Lower leg skin (tissue), 3 donors: ENCODE results near the gene SLC44A3.

ENCODE experiments used
- POLR2A ChIP-seq, 2 donors: fragments of 450-650 bp; IDR thresholded peaks; one replicate each; pipeline ENCODE4 v1.6.1; 2016 to 2017; ENCODE audit warnings: antibody characterized with exemption in 2 of 2, mild to moderate bottlenecking in 1 of 2, moderate library complexity in 1 of 2
- TF ChIP-seq, protein P1 (sequence below), 3 donors: fragments of 450-650 bp; IDR thresholded peaks; one replicate each; pipeline ENCODE4 v1.5.1; 2016; ENCODE audit warnings: antibody characterized with exemption in 3 of 3, mild to moderate bottlenecking in 3 of 3, moderate library complexity in 2 of 3

DNA sequence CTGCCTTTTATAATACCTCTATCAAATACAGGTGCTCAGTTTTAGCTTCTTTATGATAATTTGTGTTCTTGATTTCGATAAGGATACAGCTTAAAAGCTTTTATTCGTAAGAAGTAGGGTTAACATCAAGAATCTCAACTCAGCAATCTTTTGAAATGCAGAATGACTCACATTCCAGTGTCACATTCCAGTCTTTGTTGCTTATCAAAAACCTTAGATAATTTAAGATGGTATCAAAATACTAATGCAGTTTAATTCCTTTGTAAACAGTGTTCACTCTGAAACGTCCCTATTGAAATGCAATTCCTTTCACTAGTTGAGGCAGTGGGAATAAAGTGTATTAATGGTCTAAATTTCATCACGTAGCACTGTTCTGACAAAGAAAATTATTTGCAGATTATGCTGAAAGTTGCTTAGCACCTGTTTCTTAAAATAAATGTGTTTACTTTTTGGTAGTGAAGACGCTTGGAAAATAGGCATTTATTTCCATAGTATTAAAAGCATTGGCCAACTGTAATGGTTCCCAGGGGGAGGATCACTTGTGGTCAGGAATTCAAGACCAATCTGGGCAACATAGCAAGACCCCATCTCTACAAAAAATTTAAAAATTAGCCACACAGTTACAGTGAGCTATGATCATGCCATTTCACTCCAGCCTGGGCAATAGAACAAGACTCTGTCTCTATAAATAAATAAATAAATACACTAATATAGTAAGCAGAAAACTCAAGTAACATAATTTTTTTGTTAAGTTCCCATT lies 116.9 kb downstream of the SLC44A3 start:
- TF ChIP-seq, protein P1, sequence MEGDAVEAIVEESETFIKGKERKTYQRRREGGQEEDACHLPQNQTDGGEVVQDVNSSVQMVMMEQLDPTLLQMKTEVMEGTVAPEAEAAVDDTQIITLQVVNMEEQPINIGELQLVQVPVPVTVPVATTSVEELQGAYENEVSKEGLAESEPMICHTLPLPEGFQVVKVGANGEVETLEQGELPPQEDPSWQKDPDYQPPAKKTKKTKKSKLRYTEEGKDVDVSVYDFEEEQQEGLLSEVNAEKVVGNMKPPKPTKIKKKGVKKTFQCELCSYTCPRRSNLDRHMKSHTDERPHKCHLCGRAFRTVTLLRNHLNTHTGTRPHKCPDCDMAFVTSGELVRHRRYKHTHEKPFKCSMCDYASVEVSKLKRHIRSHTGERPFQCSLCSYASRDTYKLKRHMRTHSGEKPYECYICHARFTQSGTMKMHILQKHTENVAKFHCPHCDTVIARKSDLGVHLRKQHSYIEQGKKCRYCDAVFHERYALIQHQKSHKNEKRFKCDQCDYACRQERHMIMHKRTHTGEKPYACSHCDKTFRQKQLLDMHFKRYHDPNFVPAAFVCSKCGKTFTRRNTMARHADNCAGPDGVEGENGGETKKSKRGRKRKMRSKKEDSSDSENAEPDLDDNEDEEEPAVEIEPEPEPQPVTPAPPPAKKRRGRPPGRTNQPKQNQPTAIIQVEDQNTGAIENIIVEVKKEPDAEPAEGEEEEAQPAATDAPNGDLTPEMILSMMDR (IDR thresholded peaks at IDR 0.05), result no peak
- TF ChIP-seq POLR2A (IDR thresholded peaks at IDR 0.05), result no peak
